Measurements from ENCODE around the gene SOBP. TPM values are rescaled to one million over a fixed set of nuclear protein-coding genes. Genes with fewer than 3 reads are reported as not detected.
A peak's percentile ranks its signal among the peaks of the same experiment; 100 is the strongest.

SOBP gene
- total RNA-seq, 4 donors from 2014 or later, result 6.0 to 18.4 (median 6.7) TPM

DNA sequence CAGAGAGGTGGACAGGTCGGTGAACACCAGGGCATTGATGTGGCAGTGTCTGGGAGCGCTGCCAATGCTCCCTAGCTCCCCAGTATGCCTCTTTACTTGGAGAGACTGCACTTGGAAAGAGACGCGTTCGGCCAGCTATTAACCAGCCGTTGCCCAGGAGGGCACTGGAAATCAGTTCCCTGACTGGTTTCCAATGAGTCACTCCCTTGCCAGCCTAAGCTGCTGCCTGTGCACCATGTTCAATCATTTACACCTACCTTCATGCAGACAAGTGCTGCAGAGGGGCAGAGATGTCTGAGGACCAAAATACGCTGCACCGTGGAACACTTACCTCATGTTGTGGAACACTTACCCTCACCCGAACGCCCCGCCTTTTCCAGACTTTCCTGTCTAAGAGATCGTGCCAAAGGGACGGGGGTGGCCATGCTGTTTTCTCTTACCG lies 151.6 kb downstream of the SOBP start:
- H3K36me3 ChIP-seq, result no peaks in the 10 kb centered on the region
- H3K4me3 ChIP-seq, result no peak overlapping the region
- TF ChIP-seq EP300 (IDR thresholded peaks at IDR 0.05) (no peak), POLR2A (IDR thresholded peaks at IDR 0.05) (no peak)
- TF ChIP-seq, protein P1, sequence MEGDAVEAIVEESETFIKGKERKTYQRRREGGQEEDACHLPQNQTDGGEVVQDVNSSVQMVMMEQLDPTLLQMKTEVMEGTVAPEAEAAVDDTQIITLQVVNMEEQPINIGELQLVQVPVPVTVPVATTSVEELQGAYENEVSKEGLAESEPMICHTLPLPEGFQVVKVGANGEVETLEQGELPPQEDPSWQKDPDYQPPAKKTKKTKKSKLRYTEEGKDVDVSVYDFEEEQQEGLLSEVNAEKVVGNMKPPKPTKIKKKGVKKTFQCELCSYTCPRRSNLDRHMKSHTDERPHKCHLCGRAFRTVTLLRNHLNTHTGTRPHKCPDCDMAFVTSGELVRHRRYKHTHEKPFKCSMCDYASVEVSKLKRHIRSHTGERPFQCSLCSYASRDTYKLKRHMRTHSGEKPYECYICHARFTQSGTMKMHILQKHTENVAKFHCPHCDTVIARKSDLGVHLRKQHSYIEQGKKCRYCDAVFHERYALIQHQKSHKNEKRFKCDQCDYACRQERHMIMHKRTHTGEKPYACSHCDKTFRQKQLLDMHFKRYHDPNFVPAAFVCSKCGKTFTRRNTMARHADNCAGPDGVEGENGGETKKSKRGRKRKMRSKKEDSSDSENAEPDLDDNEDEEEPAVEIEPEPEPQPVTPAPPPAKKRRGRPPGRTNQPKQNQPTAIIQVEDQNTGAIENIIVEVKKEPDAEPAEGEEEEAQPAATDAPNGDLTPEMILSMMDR (IDR thresholded peaks at IDR 0.05), result no peak
- H3K27me3 ChIP-seq, result peaks cover 0 to 6% of the 10 kb centered on the region in 2 donors
- DNase-seq (ENCODE audit: low spot score in 2 of 2), result no peak
- H3K9me3 ChIP-seq, result no peaks in the 10 kb centered on the region
- H3K4me1 ChIP-seq, result peaks cover 0 to 55% (median 10%) of the 10 kb centered on the region in 4 donors
- H3K27ac ChIP-seq, result peak overlapping the region in 2 of 4 donors; percentile 45 to 55
- WGBS, 2 donors, result 51 to 55% methylated on average over 14 of the region's 14 CpGs

DNA sequence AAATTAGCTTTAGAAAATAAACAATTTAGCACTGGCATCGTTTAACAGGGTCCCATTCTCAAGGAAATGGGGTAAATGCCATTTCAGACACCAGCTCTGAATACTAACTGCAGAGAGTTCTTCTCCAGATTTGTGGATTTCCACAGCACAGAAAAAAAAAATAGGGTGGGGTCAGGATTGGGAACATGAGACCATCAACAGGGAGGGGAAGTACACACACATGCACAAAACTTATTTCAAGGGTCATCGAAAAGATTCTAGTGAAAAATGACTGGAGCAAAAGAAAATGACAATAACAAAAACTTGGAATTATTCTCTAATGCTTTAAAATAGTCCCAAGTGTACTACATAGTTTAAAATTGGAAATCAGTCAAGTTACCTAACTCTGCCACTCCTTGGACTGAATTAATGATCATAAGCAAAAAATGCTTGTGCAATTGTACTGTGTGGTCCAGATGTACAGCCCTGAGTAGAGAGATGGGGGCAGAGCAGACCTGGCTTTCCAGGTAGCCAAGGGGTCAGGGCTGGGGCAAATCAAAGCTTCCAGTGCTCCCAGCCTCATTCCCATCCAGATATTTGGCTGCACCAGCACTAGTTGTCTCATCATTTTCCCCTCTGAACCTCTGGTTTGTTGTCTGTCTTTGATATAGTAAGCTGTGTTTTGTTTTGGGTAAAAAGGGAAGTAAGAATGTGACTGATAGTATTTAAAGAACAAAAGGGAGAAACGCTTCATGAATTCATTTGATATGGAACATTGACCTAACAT lies 152.4 kb downstream of the SOBP start:
- H3K27ac ChIP-seq, result peak overlapping the region in 2 of 4 donors; percentile 45 to 55
- H3K4me1 ChIP-seq, result peaks cover 0 to 62% (median 12%) of the 10 kb centered on the region in 4 donors
- H3K36me3 ChIP-seq, result no peaks in the 10 kb centered on the region
- DNase-seq (ENCODE audit: low spot score in 2 of 2), result no peak
- peaks cover 0 to 1% of the 10 kb centered on the region in 2 donors for H3K27me3 ChIP-seq
- TF ChIP-seq, protein P1 (IDR thresholded peaks at IDR 0.05), result no peak
- TF ChIP-seq EP300 (IDR thresholded peaks at IDR 0.05), result peak in 1 of 2 donors; percentile 28
- WGBS, 2 donors, result 42 to 47% methylated on average over 3 of the region's 3 CpGs
- H3K4me3 ChIP-seq, result no peak overlapping the region
- H3K9me3 ChIP-seq, result no peaks in the 10 kb centered on the region

DNA sequence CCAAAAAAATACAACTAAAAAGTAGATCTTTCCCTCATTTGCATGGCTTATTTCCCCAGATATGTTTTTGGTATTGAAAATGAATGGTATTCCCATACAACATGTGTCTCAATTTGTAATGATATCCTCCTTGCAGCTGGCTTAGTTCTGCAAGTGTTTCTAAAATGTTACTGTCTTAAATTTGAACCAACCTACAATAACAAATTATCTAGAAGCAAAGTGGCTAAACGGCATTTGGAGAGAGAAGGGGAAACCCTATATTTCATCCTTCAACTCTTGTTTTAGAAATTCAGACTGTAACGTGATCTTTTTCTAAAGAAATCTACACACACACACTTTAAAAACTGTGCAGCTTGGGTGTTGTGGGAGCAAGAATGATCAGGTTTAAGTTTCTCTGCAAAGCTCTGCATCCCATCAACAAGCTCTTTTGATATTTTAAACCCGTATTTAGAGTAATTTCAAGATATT lies 153.0 kb downstream of the SOBP start:
- Histone ChIP-seq H3K27me3 (no peaks in the 10 kb centered on the region), H3K4me1 (peaks cover 0 to 66% (median 12%) of the 10 kb centered on the region in 4 donors), H3K9me3 (no peaks in the 10 kb centered on the region), H3K27ac (peak overlapping the region in 1 of 4 donors; percentile 21), H3K36me3 (no peaks in the 10 kb centered on the region), H3K4me3 (no peak overlapping the region)
- DNase-seq (ENCODE audit: low spot score in 2 of 2), result no peak
- 66 to 72% methylated on average over 3 of the region's 3 CpGs for WGBS, 2 donors
- TF ChIP-seq EP300 (IDR thresholded peaks at IDR 0.05) (no peak), POLR2A (IDR thresholded peaks at IDR 0.05) (no peak)
- TF ChIP-seq, protein P1 (IDR thresholded peaks at IDR 0.05), result no peak

DNA sequence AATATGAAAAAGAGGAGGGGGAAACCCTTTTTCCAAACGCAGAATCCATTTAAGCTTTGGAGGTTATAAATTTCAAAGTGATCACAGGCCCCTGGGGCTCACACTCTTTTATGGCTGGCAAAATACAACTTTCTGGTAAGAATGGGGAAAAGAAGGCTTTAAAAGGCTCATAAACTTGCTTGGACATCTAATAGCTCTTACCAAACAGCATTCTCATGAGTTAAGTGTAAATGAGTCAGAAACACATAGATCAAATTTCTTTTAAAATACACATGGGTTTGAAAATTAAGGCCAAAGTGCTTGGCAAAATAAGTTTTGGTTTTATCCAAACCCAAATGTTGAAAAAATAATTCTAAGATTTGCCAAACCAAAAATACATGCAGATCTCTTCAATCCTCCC lies 154.6 kb downstream of the SOBP start:
- no peaks in the 10 kb centered on the region for H3K36me3 ChIP-seq
- WGBS, 2 donors, result 56 to 66% methylated on average over 1 of the region's 1 CpG

More for the DNA sequence above, 154.6 kb downstream of the SOBP start:
- Histone ChIP-seq H3K4me1 (peaks cover 0 to 60% (median 12%) of the 10 kb centered on the region in 4 donors), H3K9me3 (no peaks in the 10 kb centered on the region), H3K27me3 (no peaks in the 10 kb centered on the region), H3K27ac (peak overlapping the region in 1 of 4 donors; percentile 40), H3K4me3 (no peak overlapping the region)
- TF ChIP-seq, protein P1 (IDR thresholded peaks at IDR 0.05), result no peak
- no peak for TF ChIP-seq EP300 (IDR thresholded peaks at IDR 0.05)
- no peak for TF ChIP-seq POLR2A (IDR thresholded peaks at IDR 0.05)
- no peak for DNase-seq (ENCODE audit: low spot score in 2 of 2)

Measured in tibial nerve (tissue), 4 donors.